Right renal cortex interstitium (tissue), 3 donors: ENCODE results near the gene NPAS1. TPM values are rescaled to one million over a fixed set of nuclear protein-coding genes. Genes with fewer than 3 reads are reported as not detected.
"Not testable (repeated sequence)": the region's sequence is repeated elsewhere in the genome, so short reads cannot be mapped to it uniquely, and the experiment has no call there.

Experiments used
- DNase-seq, 3 donors: peaks; one replicate each; pipeline ENCODE4 v3.0.0-alpha.2; 2013; ENCODE audit warnings: low read depth in 3 of 3, low spot score in 2 of 3
- polyA plus RNA-seq, 3 donors: library from polyadenylated mRNA; unstranded; fragments of 120-200 nt; gene quantifications; one replicate each; pipeline ENCODE4 v1.2.1, GENCODE V29; 2013; ENCODE audit not compliant: insufficient read length in 3 of 3

The NPAS1 gene
- polyA plus RNA-seq, 3 donors: 1.2 to 1.6 (median 1.6) TPM

DNA sequence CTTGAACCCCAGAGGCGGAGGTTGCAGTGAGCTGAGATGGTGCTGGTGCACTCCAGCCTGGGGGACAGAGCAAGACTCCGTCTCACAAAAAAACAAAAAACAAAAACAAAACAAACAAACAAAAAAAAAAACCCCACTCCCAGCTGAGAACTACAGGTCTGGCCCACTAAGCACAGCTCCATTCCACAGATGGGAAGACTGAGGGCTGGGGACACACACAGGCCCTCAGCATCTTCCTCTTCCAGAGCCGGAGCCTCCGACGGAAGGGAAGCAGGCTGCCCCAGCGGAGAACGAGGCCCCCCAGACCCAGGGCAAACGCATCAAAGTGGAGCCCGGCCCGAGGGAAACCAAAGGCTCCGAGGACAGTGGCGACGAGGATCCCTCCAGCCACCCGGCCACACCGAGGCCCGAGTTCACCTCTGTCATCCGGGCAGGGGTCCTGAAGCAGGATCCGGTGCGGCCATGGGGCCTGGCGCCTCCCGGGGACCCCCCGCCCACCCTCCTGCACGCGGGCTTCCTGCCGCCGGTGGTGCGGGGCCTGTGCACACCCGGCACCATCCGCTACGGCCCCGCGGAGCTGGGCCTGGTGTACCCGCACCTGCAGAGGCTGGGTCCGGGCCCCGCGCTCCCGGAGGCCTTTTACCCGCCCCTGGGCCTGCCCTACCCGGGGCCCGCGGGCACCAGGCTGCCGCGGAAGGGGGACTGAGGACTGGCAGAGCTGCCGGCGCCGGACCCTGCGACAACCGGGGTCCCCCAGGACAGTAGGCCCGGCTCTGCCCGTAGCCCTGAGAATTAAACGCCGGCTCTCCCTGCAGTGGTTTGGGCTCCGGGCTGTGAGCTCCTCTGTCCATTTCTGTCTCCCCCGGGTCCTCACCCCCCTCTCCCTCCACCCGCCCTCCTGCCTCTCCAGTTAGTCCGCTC lies 25.6 kb downstream of the NPAS1 start:
- DNase-seq: no peak

DNA sequence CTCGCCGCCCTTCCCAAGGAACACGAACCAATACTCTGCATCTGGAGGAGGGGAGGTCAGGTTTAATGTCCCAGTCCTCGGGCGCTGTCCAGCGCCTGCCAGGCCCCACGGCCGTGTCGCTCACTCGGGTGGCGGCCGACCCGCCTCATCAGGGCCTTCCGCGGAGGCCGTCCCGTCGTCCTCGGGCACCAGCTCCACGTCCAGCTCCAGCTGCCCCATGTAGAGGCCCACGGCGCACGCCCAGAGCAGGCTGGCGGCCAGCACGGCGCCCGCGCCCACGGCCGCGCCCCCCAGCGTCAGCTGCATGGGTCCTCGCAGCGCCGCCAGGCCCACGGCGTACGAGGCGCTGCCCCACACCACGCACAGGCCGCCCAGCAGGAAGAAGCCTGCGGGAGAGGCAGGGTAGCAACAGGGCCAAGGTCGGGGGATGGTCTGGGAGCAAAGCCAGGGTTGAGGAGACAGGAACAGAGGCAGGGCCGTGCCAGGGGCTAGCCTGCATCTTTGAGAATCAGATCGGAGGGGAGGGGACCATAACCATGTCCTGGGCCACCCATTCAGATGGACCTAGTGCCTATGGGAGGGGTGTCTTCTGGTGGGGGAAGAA lies 26.3 kb downstream of the NPAS1 start:
- no peak for DNase-seq

DNA sequence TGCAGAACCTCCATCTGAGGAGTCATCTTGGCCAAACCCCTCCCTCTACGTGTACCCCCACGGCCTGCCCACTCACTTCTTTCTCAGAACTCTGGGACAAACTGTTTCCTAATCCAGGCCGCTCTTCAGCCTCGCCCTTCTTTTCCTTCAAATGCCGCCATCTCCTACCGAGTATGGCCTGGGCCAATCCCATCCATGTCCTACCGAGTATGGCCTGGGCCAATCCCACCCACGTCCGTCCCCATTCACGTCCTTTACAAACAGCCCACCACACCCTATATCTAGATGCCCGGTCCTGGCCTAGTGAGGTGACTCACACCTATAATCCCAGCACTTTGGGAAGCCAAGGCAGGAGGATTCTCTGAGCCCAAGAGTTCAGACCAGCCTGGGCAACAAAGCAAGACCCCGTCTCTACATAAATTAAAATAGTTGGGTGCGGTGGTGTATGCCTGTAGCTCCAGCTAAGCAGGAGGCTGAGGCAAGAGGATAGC lies 27.7 kb downstream of the NPAS1 start:
- DNase-seq: no peak

DNA sequence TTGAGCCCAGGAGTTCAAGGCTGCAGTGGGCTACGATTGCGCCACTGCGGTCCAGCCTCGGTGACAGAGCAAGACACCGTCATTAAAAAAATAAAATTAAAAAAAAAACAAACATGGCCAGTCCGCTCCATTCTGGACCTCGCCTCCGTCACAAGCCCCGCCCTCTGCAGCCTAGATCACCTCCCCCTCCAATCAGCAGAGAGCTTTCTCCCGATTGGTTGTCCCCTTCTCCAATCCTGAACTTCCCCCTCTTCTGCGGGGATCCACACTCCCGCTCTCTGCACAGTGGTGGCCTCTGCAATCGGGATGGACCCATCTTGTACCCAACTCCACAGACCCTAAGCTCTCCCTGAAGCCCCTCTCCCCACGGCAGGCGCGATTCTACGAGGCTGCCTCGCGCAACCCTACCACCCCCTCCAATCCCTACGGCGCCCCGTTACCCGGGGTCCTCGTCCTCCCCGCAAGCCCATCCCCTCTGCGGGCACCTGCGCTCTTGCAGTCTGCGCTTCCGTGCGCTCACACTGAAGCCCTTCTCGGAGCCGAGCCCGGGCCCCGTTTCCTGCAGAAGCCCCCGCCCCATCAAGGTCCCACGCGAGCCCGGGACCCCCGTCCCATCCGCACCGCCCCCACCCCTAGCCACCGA lies 28.2 kb downstream of the NPAS1 start:
- peak in 2 of 3 donors; percentile 65 to 69 for DNase-seq

GRCh38 chr19:47049307-47049700 lies 29.7 kb downstream of the NPAS1 start:
- no peak for DNase-seq

GRCh38 chr19:47050562-47050961 lies 30.9 kb downstream of the NPAS1 start:
- DNase-seq: not testable (repeated sequence)

- no peak for DNase-seq
These were observed 36.8 kb downstream of the NPAS1 start for GRCh38 chr19:47056411-47056810.

- no peak for DNase-seq
These were observed 37.7 kb downstream of the NPAS1 start for GRCh38 chr19:47057328-47057727.

GRCh38 chr19:47058621-47059022 lies 39.0 kb downstream of the NPAS1 start:
- no peak for DNase-seq

GRCh38 chr19:47063874-47064273 lies 44.2 kb downstream of the NPAS1 start:
- DNase-seq: no peak

- DNase-seq: no peak
These were observed 45.6 kb downstream of the NPAS1 start for GRCh38 chr19:47065242-47065641.

GRCh38 chr19:47066376-47067214 lies 47.0 kb downstream of the NPAS1 start:
- DNase-seq: no peak

GRCh38 chr19:47067215-47067847 lies 47.7 kb downstream of the NPAS1 start:
- DNase-seq: no peak

- no peak for DNase-seq
These were observed 48.6 kb downstream of the NPAS1 start for GRCh38 chr19:47068246-47068645.

- no peak for DNase-seq
These were observed 49.3 kb downstream of the NPAS1 start for GRCh38 chr19:47068876-47069406.

GRCh38 chr19:47069795-47070194 lies 50.2 kb downstream of the NPAS1 start:
- DNase-seq: no peak

GRCh38 chr19:47070756-47071155 lies 51.1 kb downstream of the NPAS1 start:
- DNase-seq: no peak

DNA sequence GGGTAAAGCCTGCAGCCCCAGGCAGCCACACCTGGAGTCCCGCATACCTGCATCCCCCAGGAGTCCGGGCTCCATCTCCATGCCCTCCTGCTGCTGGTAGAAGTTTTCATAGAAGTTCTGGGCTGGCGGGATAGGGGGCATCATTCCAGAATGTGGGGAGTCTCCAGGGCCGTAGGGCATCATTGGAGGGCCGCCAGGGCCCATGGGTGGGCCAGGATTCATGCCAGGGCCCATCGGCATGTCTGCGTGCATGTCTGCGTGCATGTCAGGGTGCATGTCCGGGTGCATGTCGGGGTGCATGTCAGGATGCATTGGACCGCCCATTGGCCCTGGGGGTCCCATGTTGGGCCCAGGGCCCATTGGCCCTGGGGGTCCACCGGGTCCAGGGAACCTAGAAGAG lies 52.1 kb downstream of the NPAS1 start:
- no peak for DNase-seq

- no peak for DNase-seq
These were observed 52.7 kb downstream of the NPAS1 start for GRCh38 chr19:47072323-47072722.

DNA sequence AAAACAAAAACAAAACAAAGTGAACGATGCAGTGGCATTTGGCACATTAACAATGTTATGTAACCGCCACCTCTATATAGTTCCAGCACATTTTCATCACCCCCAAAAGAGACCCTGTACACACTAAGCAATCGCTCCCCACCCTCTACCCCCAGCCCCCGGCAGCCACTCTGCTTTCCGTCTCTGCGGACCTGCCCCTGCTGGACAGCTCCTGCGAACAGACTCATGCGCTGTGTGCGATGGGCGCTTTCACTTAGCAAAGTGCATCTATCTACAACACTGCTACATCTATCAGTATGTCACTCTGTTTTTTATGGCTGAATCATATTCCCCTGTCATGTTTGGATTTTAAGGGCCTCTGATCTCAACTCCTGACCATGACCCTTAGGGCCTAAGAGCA lies 53.9 kb downstream of the NPAS1 start:
- no peak for DNase-seq
